Testis (tissue), 2 donors: Measurements from ENCODE around the gene SLC29A3.

Experiments
- POLR2A ChIP-seq: fragments of 450-650 bp; IDR thresholded peaks from one replicate; pipeline ENCODE4 v1.6.1; 2017; ENCODE audit warnings: antibody characterized with exemption, mild to moderate bottlenecking, moderate library complexity
- TF ChIP-seq, protein P1 (sequence below), 3 experiments: fragments of 450-650 bp in 2 of 3; fragments of 200-600 bp in 1 of 3; sonication (generic) in 1 of 3; IDR thresholded peaks; one replicate each; pipeline ENCODE4 v1.5.1; 2016 to 2019; ENCODE audit warnings: antibody characterized with exemption in 3 of 3, mild to moderate bottlenecking in 2 of 3, moderate library complexity in 1 of 3

DNA sequence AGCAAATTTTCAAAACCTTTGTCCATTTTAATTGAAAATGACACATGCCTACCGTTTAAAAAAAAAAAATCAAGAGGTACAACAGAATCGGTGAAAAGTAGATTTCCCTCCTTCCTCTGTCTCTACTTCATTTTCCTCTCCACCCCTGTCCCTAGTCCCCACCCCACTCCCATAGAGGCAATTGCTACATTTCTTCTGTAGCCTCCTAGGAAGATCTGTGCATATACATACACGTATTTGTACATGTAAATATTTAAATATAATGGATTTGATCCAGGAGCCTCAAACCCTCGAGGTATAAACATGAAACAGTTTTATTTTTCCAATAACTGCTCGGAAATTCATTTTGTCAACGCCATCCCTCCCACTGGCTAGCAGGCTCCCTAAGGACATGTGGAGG lies 14.1 kb upstream of the SLC29A3 start:
- TF ChIP-seq, protein P1, sequence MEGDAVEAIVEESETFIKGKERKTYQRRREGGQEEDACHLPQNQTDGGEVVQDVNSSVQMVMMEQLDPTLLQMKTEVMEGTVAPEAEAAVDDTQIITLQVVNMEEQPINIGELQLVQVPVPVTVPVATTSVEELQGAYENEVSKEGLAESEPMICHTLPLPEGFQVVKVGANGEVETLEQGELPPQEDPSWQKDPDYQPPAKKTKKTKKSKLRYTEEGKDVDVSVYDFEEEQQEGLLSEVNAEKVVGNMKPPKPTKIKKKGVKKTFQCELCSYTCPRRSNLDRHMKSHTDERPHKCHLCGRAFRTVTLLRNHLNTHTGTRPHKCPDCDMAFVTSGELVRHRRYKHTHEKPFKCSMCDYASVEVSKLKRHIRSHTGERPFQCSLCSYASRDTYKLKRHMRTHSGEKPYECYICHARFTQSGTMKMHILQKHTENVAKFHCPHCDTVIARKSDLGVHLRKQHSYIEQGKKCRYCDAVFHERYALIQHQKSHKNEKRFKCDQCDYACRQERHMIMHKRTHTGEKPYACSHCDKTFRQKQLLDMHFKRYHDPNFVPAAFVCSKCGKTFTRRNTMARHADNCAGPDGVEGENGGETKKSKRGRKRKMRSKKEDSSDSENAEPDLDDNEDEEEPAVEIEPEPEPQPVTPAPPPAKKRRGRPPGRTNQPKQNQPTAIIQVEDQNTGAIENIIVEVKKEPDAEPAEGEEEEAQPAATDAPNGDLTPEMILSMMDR (IDR thresholded peaks at IDR 0.05) = no peak
- TF ChIP-seq POLR2A = no peak
